Left lung (tissue), 10 donors: ENCODE data around the gene PLA2G4F. TPM values are rescaled to one million over a fixed set of nuclear protein-coding genes. Genes with fewer than 3 reads are reported as not detected.

Experiments used
- ATAC-seq: fragments of 200-7000 bp; cut with Tn5 transposase; one replicate; pipeline ENCODE4 v1.9.1; 2020; ENCODE audit warnings: moderate library complexity
- DNase-seq, 4 donors: peaks; one replicate each; pipeline ENCODE4 v3.0.0-alpha.2; 2013 to 2020
- H3K27ac ChIP-seq, 2 donors: fragments of 200-600 bp; sonication (generic) in 1 of 2; one replicate each; pipeline versions ENCODE4 v1.5.0 to v1.8.0; 2020 to 2021
- H3K27me3 ChIP-seq, 2 donors: fragments of 200-600 bp; sonication (generic) in 1 of 2; one replicate each; pipeline versions ENCODE4 v1.5.0 to v1.8.0; 2020 to 2021
- H3K36me3 ChIP-seq, 2 donors: fragments of 200-600 bp; sonication (generic) in 1 of 2; one replicate each; pipeline versions ENCODE4 v1.5.0 to v1.8.0; 2020 to 2021
- H3K4me1 ChIP-seq, 2 donors: fragments of 200-600 bp; one replicate each; pipeline ENCODE4 v1.8.0; 2021
- H3K4me3 ChIP-seq, 2 donors: fragments of 200-600 bp; sonication (generic) in 1 of 2; one replicate each; pipeline versions ENCODE4 v1.5.0 to v1.8.0; 2020 to 2021; ENCODE audit warnings: mild to moderate bottlenecking in 1 of 2
- H3K9me3 ChIP-seq, 2 donors: fragments of 200-600 bp; sonication (generic) in 1 of 2; one replicate each; pipeline versions ENCODE4 v1.5.0 to v1.8.0; 2020 to 2021
- CTCF ChIP-seq, 2 donors: fragments of 200-600 bp; sonication (generic) in 1 of 2; IDR thresholded peaks; one replicate each; pipeline versions ENCODE4 v1.5.0 to v1.8.0; 2021; ENCODE audit warnings: antibody characterized with exemption in 2 of 2
- intact Hi-C, 2 donors: fragments of 100-400 bp; cut with DNase I; formaldehyde crosslinking; loops; one replicate each; pipeline versions ENCODE4 v1.11.2 to v1.14.2; 2022
- polyA plus RNA-seq, 6 donors: library from polyadenylated mRNA; unstranded; fragments of 120-200 nt; gene quantifications; one replicate each; pipeline ENCODE4 v1.2.1, GENCODE V29; 2013; ENCODE audit not compliant: insufficient read length in 6 of 6
- total RNA-seq, 2 donors: library from RNA; stranded (reverse); fragmentation: NEBNext Ultra II Directional; extraction: Animal tissue kit (Norgen Biotek cat#: 25700); gene quantifications; one replicate each; pipeline ENCODE4 v1.2.1, GENCODE V29; 2021
- donor health status: DM: no; HTN: yes; CAD: no.
- donor health status: DM: no; HTN: no; CAD: no.

PLA2G4F gene
- total and polyA plus RNA-seq, 8 donors: 3.1 to 100 (median 12.7) TPM

- DNase-seq: no peak
- Histone ChIP-seq H3K9me3 (no peaks in the 10 kb centered on the region), H3K27me3 (no peaks in the 10 kb centered on the region), H3K36me3 (no peaks in the 10 kb centered on the region), H3K4me3 (no peak overlapping the region), H3K27ac (no peak overlapping the region), H3K4me1 (peaks cover 10 to 35% of the 10 kb centered on the region in 2 donors)
- TF ChIP-seq CTCF (IDR thresholded peaks at IDR 0.05): no peak
- intact Hi-C loops: no loop called here
- ATAC-seq: peak; percentile 59
Measured at GRCh38 chr15:42110367-42110766, 46.1 kb downstream of the PLA2G4F start.

GRCh38 chr15:42108806-42109205, 47.6 kb downstream of the PLA2G4F start:
- ATAC-seq (no peak), DNase-seq (no peak)
- Histone ChIP-seq H3K36me3 (no peaks in the 10 kb centered on the region), H3K4me3 (no peak overlapping the region), H3K27me3 (no peaks in the 10 kb centered on the region), H3K27ac (no peak overlapping the region), H3K9me3 (no peaks in the 10 kb centered on the region), H3K4me1 (peaks cover 13 to 48% of the 10 kb centered on the region in 2 donors)
- TF ChIP-seq CTCF (IDR thresholded peaks at IDR 0.05): no peak
- intact Hi-C loops: no loop called here

- no peak overlapping the region for H3K27ac ChIP-seq
- peaks cover 13 to 48% of the 10 kb centered on the region in 2 donors for H3K4me1 ChIP-seq
- H3K36me3 ChIP-seq: no peaks in the 10 kb centered on the region
- ATAC-seq (peak; percentile 12), DNase-seq (no peak)
- no peaks in the 10 kb centered on the region for H3K27me3 ChIP-seq
- H3K4me3 ChIP-seq: no peak overlapping the region
- intact Hi-C loops: no loop called here
- TF ChIP-seq CTCF (IDR thresholded peaks at IDR 0.05): no peak
- H3K9me3 ChIP-seq: no peaks in the 10 kb centered on the region
Measured at GRCh38 chr15:42108189-42108588, 48.2 kb downstream of the PLA2G4F start.

GRCh38 chr15:42107473-42107872, 49.0 kb downstream of the PLA2G4F start:
- DNase-seq (no peak), ATAC-seq (no peak)
- Histone ChIP-seq H3K9me3 (no peaks in the 10 kb centered on the region), H3K27ac (no peak overlapping the region), H3K27me3 (no peaks in the 10 kb centered on the region), H3K36me3 (no peaks in the 10 kb centered on the region), H3K4me3 (no peak overlapping the region), H3K4me1 (peaks cover 13 to 54% of the 10 kb centered on the region in 2 donors)
- intact Hi-C loops: no loop called here
- no peak for TF ChIP-seq CTCF (IDR thresholded peaks at IDR 0.05)

GRCh38 chr15:42106288-42106687, 50.1 kb downstream of the PLA2G4F start:
- H3K36me3 ChIP-seq: no peaks in the 10 kb centered on the region
- DNase-seq (peak in 1 of 4 donors; percentile 72), ATAC-seq (peak; percentile 83)
- no peak for TF ChIP-seq CTCF (IDR thresholded peaks at IDR 0.05)
- peaks cover 13 to 51% of the 10 kb centered on the region in 2 donors for H3K4me1 ChIP-seq
- no peaks in the 10 kb centered on the region for H3K9me3 ChIP-seq
- intact Hi-C loops: no loop called here
- no peaks in the 10 kb centered on the region for H3K27me3 ChIP-seq
- H3K27ac ChIP-seq: peak overlapping the region in 1 of 2 donors; percentile 39
- H3K4me3 ChIP-seq: no peak overlapping the region
